ENCODE results near the gene MAPK8IP3.

The MAPK8IP3 gene

DNA sequence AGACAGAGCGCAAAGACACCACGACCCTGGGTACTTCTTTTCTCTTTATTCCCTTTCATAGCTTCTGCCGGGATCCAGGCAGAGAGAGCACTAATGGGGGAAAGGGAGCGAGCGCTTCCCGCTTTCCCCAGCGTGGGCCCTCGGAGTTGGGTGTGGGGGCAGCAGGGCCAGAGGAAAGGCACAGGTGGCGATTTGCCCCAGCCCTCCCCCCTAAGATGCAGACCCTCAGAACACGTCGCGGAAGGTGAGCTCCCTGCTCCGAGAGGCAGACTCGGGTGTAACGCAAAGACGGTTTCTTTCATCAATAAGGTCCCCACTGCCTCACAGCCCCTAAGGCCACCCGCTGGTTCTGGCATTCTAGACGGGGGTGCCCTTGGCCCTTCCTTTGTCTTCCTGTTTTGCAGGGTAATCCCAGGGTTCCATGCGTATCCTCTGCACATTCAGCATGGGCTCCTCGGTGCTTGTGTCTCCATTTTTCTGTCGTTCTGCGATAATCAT, 65.9 kb downstream of the MAPK8IP3 start:
- H3K27ac ChIP-seq, result peak overlapping the region; percentile 88
- TF ChIP-seq, protein P1, sequence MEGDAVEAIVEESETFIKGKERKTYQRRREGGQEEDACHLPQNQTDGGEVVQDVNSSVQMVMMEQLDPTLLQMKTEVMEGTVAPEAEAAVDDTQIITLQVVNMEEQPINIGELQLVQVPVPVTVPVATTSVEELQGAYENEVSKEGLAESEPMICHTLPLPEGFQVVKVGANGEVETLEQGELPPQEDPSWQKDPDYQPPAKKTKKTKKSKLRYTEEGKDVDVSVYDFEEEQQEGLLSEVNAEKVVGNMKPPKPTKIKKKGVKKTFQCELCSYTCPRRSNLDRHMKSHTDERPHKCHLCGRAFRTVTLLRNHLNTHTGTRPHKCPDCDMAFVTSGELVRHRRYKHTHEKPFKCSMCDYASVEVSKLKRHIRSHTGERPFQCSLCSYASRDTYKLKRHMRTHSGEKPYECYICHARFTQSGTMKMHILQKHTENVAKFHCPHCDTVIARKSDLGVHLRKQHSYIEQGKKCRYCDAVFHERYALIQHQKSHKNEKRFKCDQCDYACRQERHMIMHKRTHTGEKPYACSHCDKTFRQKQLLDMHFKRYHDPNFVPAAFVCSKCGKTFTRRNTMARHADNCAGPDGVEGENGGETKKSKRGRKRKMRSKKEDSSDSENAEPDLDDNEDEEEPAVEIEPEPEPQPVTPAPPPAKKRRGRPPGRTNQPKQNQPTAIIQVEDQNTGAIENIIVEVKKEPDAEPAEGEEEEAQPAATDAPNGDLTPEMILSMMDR (conservative IDR thresholded peaks at IDR 0.05), result no peak

DNA sequence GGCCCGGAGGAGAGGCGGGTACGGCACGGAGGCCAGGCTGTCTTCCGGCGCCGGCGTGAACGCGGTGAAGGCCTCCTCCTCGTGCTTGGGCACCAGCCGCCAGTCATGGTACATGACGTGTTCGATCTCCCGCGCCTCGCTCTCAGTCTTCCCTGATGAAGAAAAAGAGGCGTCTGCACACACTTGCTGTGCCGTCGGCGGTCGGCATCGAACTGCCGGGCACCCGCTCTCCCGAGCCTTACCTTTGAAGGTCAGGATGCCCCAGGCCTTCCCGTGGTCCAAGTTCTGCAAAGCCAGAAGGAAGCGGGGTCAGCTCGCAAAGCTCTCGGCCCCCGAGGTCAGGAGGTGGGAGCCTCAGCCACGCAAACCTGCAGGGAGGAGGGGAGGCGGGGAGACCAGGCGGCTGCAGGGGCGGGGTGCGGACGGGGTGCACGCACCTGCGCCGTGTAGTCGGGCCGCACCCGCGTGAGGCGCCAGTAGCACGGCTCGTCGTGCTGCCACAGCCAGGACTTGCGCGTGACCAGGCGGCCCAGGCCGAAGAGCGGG, 66.4 kb downstream of the MAPK8IP3 start, which contains the start of gene EME2:
EME2 (plus strand) TSS at position 449 of the 546 bp plus-strand sequence. CDS start 418 bp downstream, outside the sequence.
- H3K27ac ChIP-seq, result peak within 1 kb of the TSS; percentile 88

DNA sequence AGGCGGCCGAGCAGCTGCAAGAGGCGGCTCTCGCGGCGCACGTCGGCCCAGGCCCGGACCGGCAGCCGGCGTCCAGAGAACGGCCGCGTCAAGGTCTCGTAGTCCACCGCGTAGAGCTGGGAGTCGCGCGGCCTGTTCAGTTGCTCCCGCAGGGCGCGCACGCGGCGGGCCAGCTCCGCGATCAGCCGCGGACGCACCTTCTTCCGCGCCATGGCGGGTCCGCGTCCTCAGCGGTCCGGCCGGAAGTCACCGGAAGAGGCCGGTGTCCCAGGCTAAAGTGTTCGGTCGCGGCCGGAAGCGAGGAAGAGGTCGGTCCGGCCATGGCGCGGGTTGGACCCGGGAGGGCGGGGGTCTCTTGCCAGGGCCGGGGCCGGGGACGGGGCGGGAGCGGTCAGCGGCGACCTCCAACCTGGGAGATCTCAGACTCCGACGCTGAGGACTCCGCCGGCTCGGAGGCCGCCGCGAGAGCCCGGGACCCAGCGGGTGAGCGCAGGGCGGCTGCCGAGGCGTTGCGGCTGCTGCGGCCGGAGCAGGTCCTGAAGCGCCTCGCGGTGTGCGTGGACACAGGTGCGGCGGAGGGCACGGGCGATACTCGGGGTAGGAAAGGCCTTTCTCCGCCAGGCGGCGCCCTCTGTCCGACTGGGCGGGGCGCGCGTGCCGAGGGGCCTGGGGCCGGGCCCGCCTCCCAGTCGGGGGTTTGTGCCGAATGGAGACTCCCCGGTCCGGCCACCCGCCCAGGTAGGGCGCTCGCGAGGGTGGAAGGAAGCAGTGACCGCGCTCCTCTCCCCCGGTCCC, 67.1 kb downstream of the MAPK8IP3 start, which contains the start of gene MRPS34:
MRPS34 (minus strand) TSS at position 227 of the 795 bp plus-strand sequence; CDS start at position 212, 15 bp downstream.
- peak within 1 kb of the TSS; percentile 88 for H3K27ac ChIP-seq
- TF ChIP-seq, protein P1 (conservative IDR thresholded peaks at IDR 0.05), result peak; percentile 84

More for the DNA sequence above, 66.4 kb downstream of the MAPK8IP3 start, which contains the start of gene EME2:
- TF ChIP-seq, protein P1 (conservative IDR thresholded peaks at IDR 0.05), result no peak

DNA sequence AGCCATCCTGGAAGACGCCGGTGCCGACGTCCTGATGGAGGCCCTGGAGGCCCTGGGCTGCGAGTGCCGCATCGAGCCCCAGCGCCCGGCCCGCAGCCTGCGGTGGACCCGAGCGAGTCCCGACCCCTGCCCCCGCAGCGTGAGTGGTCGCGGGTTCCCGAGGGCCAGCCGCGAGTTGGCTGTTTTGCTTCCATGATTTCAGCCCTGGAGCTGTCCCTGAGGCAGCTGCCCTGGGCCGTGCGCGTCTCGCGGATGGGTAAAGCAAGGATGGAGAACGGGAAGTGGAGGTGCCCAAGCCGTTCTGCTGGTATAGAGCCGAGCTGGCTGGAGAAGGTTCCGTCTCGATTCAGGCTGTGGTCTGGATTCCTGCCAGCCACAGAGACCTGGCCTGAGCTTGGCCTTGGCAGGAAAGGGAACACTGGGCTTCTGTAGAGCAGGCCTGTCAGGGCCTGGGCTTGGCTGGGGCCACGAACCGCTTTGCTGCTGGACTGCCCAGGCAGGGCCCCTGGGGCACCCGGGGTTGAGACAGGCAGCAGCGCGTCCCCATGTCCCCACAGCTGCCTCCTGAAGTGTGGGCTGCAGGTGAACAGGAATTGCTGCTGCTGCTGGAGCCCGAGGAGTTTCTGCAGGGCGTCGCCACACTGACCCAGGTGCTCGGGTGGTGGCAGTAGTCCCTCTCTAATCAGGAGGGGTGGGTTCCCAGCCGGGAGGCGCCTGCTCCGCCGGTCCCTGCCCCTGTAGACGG, 67.9 kb downstream of the MAPK8IP3 start:
- H3K27ac ChIP-seq, result peak overlapping the region; percentile 88
- TF ChIP-seq, protein P1 (conservative IDR thresholded peaks at IDR 0.05), result peak; percentile 51

DNA sequence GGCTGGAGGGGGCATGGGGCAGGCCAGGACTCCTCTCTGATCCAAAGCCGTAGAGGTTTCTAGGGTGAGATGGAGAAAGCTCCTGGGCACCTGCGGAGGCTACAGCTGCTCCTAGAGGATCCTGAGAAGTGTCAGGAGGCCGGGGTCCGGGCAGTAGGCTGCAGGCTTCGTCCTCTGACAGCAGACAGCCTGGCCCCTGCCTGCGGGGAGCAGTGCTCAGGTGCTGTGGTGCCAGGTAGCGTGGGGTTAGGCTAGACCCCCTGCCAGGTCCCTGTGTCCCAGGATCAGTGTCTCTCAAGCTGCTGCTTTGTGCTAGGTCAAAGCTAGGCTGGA, 68.4 kb downstream of the MAPK8IP3 start:
- TF ChIP-seq, protein P1 (conservative IDR thresholded peaks at IDR 0.05), result no peak
- peak overlapping the region; percentile 88 for H3K27ac ChIP-seq

DNA sequence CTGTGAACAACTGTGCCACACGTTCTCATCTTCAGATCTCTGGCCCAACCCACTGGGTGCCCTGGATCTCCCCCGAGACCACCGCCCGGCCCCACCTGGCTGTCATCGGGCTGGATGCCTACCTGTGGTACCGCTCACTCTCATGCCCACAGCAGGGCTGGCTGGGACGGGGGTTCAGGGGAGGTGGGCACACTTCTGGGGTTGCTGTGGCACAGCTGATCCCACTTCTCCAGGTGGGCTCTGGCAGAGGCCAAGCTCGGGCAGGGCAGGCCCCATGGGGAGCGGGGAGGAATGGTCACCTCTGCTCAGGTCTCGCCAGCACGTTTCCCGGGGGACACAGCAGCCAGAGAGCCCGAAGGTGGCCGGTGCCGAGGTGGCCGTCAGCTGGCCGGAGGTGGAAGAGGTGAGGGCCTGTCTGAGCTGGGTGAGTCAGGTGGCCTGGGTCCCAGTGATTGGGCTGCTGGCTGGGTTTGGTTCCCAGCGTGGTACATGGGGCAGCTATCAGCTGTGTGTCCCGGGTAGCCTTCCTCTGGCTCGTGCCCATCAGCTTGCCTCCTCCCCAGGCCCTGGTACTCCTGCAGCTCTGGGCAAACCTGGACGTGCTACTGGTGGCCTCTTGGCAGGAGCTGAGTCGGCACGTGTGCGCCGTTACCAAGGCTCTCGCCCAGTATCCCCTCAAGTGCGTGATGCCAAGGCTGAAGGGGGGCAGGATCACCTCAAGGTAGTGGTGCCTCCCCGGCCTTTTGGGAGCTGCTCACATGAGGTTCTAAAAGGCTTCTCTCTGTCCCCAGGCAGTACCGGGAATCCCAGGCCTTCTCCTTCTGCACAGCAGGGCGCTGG, 69.2 kb downstream of the MAPK8IP3 start:
- peak overlapping the region; percentile 88; the same call in 1 of the 2 replicates for H3K27ac ChIP-seq
- TF ChIP-seq, protein P1 (conservative IDR thresholded peaks at IDR 0.05), result no peak
